Left lung (tissue), 10 donors: ENCODE results near the gene PXK. TPM values are rescaled to one million over a fixed set of nuclear protein-coding genes. Genes with fewer than 3 reads are reported as not detected.
"Not testable (repeated sequence)": the region's sequence is repeated elsewhere in the genome, so short reads cannot be mapped to it uniquely, and the experiment has no call there.

Source experiments
- ATAC-seq: fragments of 200-7000 bp; cut with Tn5 transposase; one replicate; pipeline ENCODE4 v1.9.1; 2020; ENCODE audit warnings: moderate library complexity
- DNase-seq, 4 donors: peaks; one replicate each; pipeline ENCODE4 v3.0.0-alpha.2; 2013 to 2020
- H3K27ac ChIP-seq, 2 donors: fragments of 200-600 bp; sonication (generic) in 1 of 2; one replicate each; pipeline versions ENCODE4 v1.5.0 to v1.8.0; 2020 to 2021
- H3K27me3 ChIP-seq, 2 donors: fragments of 200-600 bp; sonication (generic) in 1 of 2; one replicate each; pipeline versions ENCODE4 v1.5.0 to v1.8.0; 2020 to 2021
- H3K36me3 ChIP-seq, 2 donors: fragments of 200-600 bp; sonication (generic) in 1 of 2; one replicate each; pipeline versions ENCODE4 v1.5.0 to v1.8.0; 2020 to 2021
- H3K4me1 ChIP-seq, 2 donors: fragments of 200-600 bp; one replicate each; pipeline ENCODE4 v1.8.0; 2021
- H3K4me3 ChIP-seq, 2 donors: fragments of 200-600 bp; sonication (generic) in 1 of 2; one replicate each; pipeline versions ENCODE4 v1.5.0 to v1.8.0; 2020 to 2021; ENCODE audit warnings: mild to moderate bottlenecking in 1 of 2
- H3K9me3 ChIP-seq, 2 donors: fragments of 200-600 bp; sonication (generic) in 1 of 2; one replicate each; pipeline versions ENCODE4 v1.5.0 to v1.8.0; 2020 to 2021
- CTCF ChIP-seq, 2 donors: fragments of 200-600 bp; sonication (generic) in 1 of 2; IDR thresholded peaks; one replicate each; pipeline versions ENCODE4 v1.5.0 to v1.8.0; 2021; ENCODE audit warnings: antibody characterized with exemption in 2 of 2
- intact Hi-C, 2 donors: fragments of 100-400 bp; cut with DNase I; formaldehyde crosslinking; loops; one replicate each; pipeline versions ENCODE4 v1.11.2 to v1.14.2; 2022
- polyA plus RNA-seq, 6 donors: library from polyadenylated mRNA; unstranded; fragments of 120-200 nt; gene quantifications; one replicate each; pipeline ENCODE4 v1.2.1, GENCODE V29; 2013; ENCODE audit not compliant: insufficient read length in 6 of 6
- total RNA-seq, 2 donors: library from RNA; stranded (reverse); fragmentation: NEBNext Ultra II Directional; extraction: Animal tissue kit (Norgen Biotek cat#: 25700); gene quantifications; one replicate each; pipeline ENCODE4 v1.2.1, GENCODE V29; 2021
- donor health status: DM: no; HTN: yes; CAD: no.
- donor health status: DM: no; HTN: no; CAD: no.

The PXK gene
- total and polyA plus RNA-seq, 8 donors, result 19.0 to 42.3 (median 34.0) TPM

GRCh38 chr3:58434168-58434504 is 101.4 kb downstream of the PXK start:
- Histone ChIP-seq H3K4me3 (peak overlapping the region; percentile 69 to 86), H3K27me3 (no peaks in the 10 kb centered on the region), H3K36me3 (peaks cover 0 to 27% of the 10 kb centered on the region in 2 donors), H3K27ac (peak overlapping the region; percentile 89 to 90), H3K4me1 (peaks cover 14 to 21% of the 10 kb centered on the region in 2 donors), H3K9me3 (no peaks in the 10 kb centered on the region)
- intact Hi-C loops, result no loop called here
- no peak for TF ChIP-seq CTCF (IDR thresholded peaks at IDR 0.05)
- DNase-seq (no peak), ATAC-seq (no peak)

- ATAC-seq, result no peak
- no peak overlapping the region for H3K4me3 ChIP-seq
- peaks cover 0 to 23% of the 10 kb centered on the region in 2 donors for H3K36me3 ChIP-seq
- no peaks in the 10 kb centered on the region for H3K9me3 ChIP-seq
- H3K27ac ChIP-seq, result peak overlapping the region in 1 of 2 donors; percentile 90
- no peak for TF ChIP-seq CTCF (IDR thresholded peaks at IDR 0.05)
- H3K27me3 ChIP-seq, result no peaks in the 10 kb centered on the region
- DNase-seq, result no peak
- intact Hi-C loops, result no loop called here
- peaks cover 14 to 21% of the 10 kb centered on the region in 2 donors for H3K4me1 ChIP-seq
Measured at GRCh38 chr3:58434511-58434910, 101.8 kb downstream of the PXK start.

GRCh38 chr3:58434990-58435389 is 102.3 kb downstream of the PXK start:
- intact Hi-C loops, result no loop called here

GRCh38 chr3:58437276-58437675 is 104.6 kb downstream of the PXK start:
- DNase-seq, H3K27ac ChIP-seq, H3K9me3 ChIP-seq, ATAC-seq, intact Hi-C loops, H3K36me3 ChIP-seq, H3K27me3 ChIP-seq, H3K4me3 ChIP-seq: not testable (repeated sequence)
- H3K4me1 ChIP-seq, result peaks cover 14 to 17% of the 10 kb centered on the region in 2 donors

More at GRCh38 chr3:58434990-58435389, 102.3 kb downstream of the PXK start:
- H3K36me3 ChIP-seq, result peaks cover 0 to 18% of the 10 kb centered on the region in 2 donors
- no peak for TF ChIP-seq CTCF (IDR thresholded peaks at IDR 0.05)
- no peaks in the 10 kb centered on the region for H3K9me3 ChIP-seq
- H3K4me3 ChIP-seq, result no peak overlapping the region
- DNase-seq, result no peak
- no peak for ATAC-seq
- H3K27me3 ChIP-seq, result no peaks in the 10 kb centered on the region
- H3K4me1 ChIP-seq, result peaks cover 14 to 21% of the 10 kb centered on the region in 2 donors
- H3K27ac ChIP-seq, result no peak overlapping the region

GRCh38 chr3:58440996-58441355 is 108.3 kb downstream of the PXK start:
- ATAC-seq, intact Hi-C loops, H3K27me3 ChIP-seq, H3K9me3 ChIP-seq, H3K36me3 ChIP-seq, H3K27ac ChIP-seq, H3K4me3 ChIP-seq, H3K4me1 ChIP-seq, DNase-seq: not testable (repeated sequence)

- Histone ChIP-seq H3K4me3 (no peak overlapping the region), H3K27ac (no peak overlapping the region), H3K27me3 (no peaks in the 10 kb centered on the region), H3K4me1 (no peaks in the 10 kb centered on the region), H3K36me3 (no peaks in the 10 kb centered on the region), H3K9me3 (no peaks in the 10 kb centered on the region)
- ATAC-seq, result no peak
- intact Hi-C loops, result no loop called here
- no peak for TF ChIP-seq CTCF (IDR thresholded peaks at IDR 0.05)
- no peak for DNase-seq
Measured at GRCh38 chr3:58441514-58442450, 109.1 kb downstream of the PXK start.
